GM21423 (cell line): ENCODE data around the gene DMD.
A peak's percentile ranks its signal among the peaks of the same experiment; 100 is the strongest.

ENCODE experiments used
- ATAC-seq: cut with Tn5 transposase; IDR thresholded peaks from one replicate; pipeline ENCODE4 v1.9.1; 2021; ENCODE audit warnings: mild to moderate bottlenecking, moderate library complexity; ENCODE audit not compliant: unreplicated experiment

The DMD gene

GRCh38 chrX:32514986-32515385 lies 696.4 kb downstream of the DMD start:
- ATAC-seq = peak; percentile 91

GRCh38 chrX:32501606-32502005 lies 709.7 kb downstream of the DMD start:
- no peak for ATAC-seq

DNA sequence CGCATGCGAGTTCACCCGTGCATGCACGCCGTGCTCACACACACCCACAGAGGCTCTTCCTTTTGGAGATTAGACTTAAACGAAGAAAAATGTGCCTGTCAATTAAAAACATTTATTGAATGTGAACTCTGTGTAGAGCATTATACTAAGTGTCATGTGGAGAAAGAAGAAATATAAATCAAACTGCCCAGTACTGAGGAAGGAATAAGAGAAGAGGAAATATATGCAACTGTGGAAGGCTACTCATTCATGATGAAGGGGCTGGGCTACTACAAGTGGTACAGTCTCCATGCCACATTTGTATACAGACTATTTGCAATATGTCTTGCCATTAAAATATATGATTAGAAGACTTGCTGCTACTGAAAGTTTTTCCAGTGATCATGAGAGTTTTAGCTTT lies 714.7 kb downstream of the DMD start:
- no peak for ATAC-seq

- ATAC-seq = no peak
These were observed 715.5 kb downstream of the DMD start for GRCh38 chrX:32495855-32496254.

GRCh38 chrX:32489125-32489524 lies 722.2 kb downstream of the DMD start:
- no peak for ATAC-seq

GRCh38 chrX:32483534-32484136 lies 727.7 kb downstream of the DMD start:
- ATAC-seq = no peak

DNA sequence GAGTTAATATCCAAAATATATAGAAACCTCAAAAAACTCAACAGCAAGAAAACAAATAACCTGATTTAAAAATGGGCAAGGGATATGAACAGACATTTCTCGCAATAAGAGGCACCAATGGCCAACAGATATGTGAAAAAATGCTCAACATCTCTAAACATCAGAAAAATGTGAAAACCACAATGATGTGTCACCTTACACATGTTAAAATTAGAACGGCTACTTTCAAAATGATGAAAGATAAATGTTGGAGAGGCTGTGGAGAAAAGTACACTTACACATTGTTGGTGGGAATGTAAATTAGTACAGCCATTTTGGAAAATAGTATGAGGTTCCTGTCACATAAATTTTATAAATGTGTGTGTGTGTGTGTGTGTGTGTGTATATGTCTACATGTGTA lies 731.3 kb downstream of the DMD start:
- no peak for ATAC-seq

- ATAC-seq = no peak
These were observed 739.0 kb downstream of the DMD start for GRCh38 chrX:32472364-32472763.

DNA sequence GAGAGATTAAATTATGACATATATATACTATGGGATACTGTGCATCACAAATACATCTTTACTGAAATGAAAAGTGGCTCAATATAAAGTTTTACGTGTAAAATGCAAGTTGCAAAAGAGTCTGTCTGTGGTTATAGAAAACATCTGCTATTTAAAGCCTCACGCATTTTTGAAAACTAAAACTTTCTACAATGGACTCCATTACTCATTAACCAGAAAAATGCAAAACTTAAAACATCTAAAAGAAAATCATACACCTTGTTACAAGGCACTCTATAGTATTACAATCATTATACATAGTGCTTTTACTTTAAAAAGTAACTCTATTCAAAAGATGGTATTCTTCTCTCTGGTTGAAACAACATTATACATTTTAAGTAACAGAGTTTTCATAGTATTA lies 755.6 kb downstream of the DMD start:
- no peak for ATAC-seq

DNA sequence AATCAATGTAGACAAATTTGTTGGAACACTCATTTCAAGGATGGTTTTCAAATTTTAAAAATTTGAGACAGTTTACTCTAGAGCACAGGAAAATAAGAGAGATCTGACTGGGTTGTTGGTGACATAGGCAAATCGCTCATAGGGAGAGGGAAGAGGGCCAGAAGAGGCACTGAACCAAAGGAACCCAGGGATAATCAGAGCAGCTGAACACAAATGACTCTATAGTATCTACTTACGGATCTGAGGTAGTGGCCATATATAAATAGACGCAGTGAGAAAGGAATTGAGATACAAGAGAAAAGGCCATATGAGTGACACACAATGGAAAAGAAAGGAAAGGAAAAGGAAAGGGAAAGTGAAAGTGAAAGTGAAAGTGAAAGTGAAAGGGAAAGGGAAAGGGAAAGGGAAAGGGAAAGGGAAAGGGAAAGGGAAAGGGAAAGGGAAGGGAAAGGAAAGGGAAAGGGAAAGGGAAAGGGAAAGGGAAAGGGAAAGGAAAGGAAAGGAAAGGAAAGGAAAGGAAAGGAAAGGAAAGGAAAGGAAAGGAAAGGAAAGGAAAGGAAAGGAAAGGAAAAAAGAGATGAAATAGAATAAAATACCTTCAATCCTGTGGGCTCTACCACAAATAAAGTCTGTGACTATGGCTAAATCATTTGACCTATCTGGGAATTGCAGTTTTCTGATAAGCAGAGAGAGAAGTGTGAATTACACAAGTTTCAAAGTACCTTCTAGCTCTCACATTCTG lies 759.2 kb downstream of the DMD start:
- no peak for ATAC-seq

DNA sequence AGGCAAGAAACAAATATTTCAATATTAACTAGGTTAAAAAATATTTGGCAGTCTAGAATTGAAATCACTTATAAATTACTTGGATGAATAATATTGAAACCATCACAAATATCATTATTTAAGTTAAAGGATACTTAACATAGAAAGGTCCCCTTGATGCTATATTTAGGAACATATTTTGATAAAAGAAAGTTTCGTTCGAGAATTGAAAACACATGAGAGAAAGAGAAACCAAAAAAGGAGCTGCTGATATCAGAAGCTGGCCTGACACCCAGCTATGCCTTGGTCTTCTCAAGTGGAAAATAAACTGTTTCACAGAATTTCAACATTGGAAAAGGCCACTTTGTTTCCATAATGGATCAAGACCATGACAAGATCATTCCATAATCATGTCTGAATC lies 762.4 kb downstream of the DMD start:
- peak; percentile 62 for ATAC-seq

GRCh38 chrX:32448320-32448719 lies 763.0 kb downstream of the DMD start:
- ATAC-seq = peak; percentile 99

- ATAC-seq = no peak
These were observed 763.7 kb downstream of the DMD start for GRCh38 chrX:32447640-32448039.

DNA sequence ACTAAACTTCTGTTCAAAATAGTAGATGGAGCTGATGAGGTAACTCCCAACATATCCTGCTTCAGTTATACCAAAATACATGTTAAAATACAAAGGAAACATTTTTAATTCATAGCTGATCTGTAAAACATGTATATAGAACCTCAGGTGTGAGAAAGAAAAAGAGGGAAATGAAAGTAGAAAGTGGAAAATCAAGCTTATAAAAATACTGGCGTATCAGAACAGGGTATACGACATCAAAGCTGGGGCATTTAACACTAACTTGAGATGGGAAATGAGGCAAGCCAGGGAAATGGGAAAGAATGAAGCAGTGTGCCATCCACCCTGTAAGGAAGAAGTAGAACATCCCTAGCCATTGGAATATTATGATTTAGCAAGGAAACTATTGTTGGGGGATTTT lies 767.5 kb downstream of the DMD start:
- ATAC-seq = no peak

GRCh38 chrX:32421266-32421665 lies 790.1 kb downstream of the DMD start:
- no peak for ATAC-seq

GRCh38 chrX:32408389-32408788 lies 803.0 kb downstream of the DMD start:
- no peak for ATAC-seq

DNA sequence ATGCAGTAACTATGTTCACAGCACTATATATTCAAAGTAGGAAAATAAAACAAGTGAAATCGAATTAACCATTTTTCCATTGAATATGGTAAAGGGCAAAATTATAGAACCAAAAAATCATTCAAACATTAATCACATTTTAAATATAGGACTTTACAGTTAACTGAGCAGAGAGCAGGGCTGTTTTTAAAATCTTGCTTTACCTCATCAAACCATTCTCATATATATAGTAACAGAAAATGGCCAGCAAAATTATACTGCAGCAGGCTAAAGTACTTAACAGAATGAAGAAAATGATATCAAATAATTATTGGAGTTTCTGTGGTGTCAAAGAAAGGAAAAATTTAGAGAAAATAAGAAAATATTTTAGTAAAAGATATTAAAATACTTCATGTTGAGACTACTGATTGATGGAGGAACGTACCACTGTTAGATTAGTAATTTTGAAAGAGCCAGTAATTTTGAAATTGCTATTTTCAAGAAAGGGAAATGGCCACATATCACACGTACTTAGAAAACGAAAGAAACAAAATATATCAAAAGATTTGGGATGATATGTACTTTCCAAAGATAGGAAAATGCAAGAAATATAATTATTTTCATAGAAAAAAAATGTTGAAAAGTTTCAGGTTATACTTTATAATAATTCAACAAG lies 813.7 kb downstream of the DMD start:
- ATAC-seq = no peak

DNA sequence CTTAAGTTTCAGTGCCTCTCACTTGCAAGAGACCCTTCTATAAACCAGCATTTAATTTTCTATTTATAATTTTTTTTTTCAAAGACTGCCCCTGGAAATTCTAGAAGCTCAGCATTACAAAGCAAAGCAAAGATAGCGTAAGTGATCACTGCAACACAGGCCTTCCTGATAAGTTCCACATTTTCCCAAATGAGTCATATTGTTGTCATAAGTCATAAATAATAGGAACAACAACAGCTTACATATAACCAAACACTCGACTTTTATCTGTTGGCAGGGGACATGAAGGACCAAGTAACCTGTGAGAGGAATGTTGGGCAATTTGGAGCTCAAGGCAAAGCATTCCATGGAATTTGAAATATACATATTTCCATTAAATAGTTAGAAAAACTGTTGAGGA lies 815.5 kb downstream of the DMD start:
- ATAC-seq = no peak

- ATAC-seq = no peak
These were observed 818.7 kb downstream of the DMD start for GRCh38 chrX:32392655-32393054.

- no peak for ATAC-seq
These were observed 840.7 kb downstream of the DMD start for GRCh38 chrX:32370456-32371205.

GRCh38 chrX:32293962-32294700 lies 917.2 kb downstream of the DMD start:
- ATAC-seq = no peak
